ENCODE data around the gene DMRT3. TPM values are rescaled to one million over a fixed set of nuclear protein-coding genes. Genes with fewer than 3 reads are reported as not detected.

The DMRT3 gene
- total and polyA plus RNA-seq, 11 donors, result 0.15 TPM; not detected in 10

DNA sequence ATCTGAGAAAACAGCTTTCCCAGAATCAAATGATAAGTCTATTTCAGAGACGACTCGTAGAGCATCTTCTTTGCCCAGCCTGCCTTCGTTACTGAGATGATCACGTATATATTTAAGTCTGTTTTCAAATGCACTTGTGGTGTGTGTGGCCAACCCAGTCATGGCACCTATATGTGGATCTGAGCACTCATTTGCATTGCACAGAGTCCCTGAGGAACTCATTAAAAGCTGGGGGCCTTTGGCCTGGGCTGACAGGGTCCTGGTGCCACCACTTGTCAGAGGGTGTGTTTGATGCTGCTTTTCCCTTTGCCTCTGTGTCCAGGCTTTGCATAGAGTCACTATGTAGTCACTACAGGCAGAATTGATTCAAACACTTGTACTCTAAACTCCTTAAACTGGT lies 17.4 kb upstream of the DMRT3 start:
- H3K4me1 ChIP-seq, result no peaks in the 10 kb centered on the region
- no peaks in the 10 kb centered on the region for H3K9me3 ChIP-seq
- intact Hi-C loops (cut with DNase I), result no loop called here
- WGBS, 4 donors, result 75 to 88% (median 86%) methylated on average over 4 of the region's 4 CpGs
- H3K36me3 ChIP-seq, result no peaks in the 10 kb centered on the region
- H3K4me3 ChIP-seq, result no peak overlapping the region
- DNase-seq (no peak), ATAC-seq (no peak)
- H3K27ac ChIP-seq, result no peak overlapping the region
- no peak for TF ChIP-seq POLR2A (IDR thresholded peaks at IDR 0.05)
- TF ChIP-seq, protein P1, sequence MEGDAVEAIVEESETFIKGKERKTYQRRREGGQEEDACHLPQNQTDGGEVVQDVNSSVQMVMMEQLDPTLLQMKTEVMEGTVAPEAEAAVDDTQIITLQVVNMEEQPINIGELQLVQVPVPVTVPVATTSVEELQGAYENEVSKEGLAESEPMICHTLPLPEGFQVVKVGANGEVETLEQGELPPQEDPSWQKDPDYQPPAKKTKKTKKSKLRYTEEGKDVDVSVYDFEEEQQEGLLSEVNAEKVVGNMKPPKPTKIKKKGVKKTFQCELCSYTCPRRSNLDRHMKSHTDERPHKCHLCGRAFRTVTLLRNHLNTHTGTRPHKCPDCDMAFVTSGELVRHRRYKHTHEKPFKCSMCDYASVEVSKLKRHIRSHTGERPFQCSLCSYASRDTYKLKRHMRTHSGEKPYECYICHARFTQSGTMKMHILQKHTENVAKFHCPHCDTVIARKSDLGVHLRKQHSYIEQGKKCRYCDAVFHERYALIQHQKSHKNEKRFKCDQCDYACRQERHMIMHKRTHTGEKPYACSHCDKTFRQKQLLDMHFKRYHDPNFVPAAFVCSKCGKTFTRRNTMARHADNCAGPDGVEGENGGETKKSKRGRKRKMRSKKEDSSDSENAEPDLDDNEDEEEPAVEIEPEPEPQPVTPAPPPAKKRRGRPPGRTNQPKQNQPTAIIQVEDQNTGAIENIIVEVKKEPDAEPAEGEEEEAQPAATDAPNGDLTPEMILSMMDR (IDR thresholded peaks at IDR 0.05), result no peak
- H3K27me3 ChIP-seq, result peaks cover 0 to 86% (median 36%) of the 10 kb centered on the region in 9 donors

DNA sequence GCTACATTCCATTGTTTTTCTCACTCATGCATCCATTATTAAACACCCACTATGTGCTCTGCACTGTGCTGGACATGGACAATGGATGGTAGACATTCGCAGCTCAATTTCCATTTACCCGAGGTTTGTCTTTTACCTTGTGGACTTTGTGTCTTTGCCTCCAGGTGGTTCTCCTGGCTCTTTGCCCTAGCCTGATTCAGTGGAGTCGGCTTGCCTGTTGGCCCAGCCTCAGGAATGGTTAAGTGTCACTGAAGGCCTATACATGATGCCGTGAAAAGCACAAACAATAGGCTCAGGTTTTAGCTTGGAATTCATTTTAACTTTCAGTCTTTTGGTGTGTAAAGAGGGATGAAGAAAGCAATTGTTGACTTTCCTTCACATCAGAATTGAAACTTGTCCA lies 16.5 kb upstream of the DMRT3 start:
- Histone ChIP-seq H3K36me3 (no peaks in the 10 kb centered on the region), H3K4me1 (no peaks in the 10 kb centered on the region), H3K4me3 (no peak overlapping the region), H3K27ac (no peak overlapping the region), H3K27me3 (peaks cover 0 to 87% (median 38%) of the 10 kb centered on the region in 9 donors), H3K9me3 (no peaks in the 10 kb centered on the region)
- intact Hi-C loops (cut with DNase I), result no loop called here
- ATAC-seq (no peak), DNase-seq (no peak)
- no peak for TF ChIP-seq POLR2A (IDR thresholded peaks at IDR 0.05)
- TF ChIP-seq, protein P1 (IDR thresholded peaks at IDR 0.05), result no peak
- WGBS, 4 donors, result 81 to 86% (median 85%) methylated on average over 4 of the region's 4 CpGs

DNA sequence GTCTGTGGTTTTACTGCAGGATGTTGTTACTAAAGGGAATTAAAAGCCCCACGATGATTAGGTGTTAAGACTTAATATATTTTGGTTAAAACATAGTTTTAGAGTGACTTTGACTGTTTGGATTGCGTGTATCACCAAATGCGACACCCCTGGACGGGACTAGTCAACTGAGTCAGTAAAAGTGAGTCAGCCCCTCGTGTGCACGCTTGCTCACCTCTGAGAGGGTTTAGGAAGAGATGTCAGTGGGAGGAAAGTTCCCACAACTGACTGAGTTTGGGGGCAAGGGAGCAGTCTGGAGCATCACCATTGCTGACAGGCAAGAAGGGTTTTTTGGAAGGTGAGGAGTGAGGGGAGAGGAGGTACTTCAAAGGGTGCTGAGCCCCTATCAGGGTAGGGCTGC lies 14.4 kb upstream of the DMRT3 start:
- intact Hi-C loops (cut with DNase I), result no loop called here
- ATAC-seq (no peak), DNase-seq (no peak)
- Histone ChIP-seq H3K27me3 (peaks cover 5 to 92% (median 57%) of the 10 kb centered on the region in 9 donors), H3K36me3 (no peaks in the 10 kb centered on the region), H3K27ac (no peak overlapping the region), H3K4me1 (no peaks in the 10 kb centered on the region), H3K4me3 (no peak overlapping the region), H3K9me3 (no peaks in the 10 kb centered on the region)
- 63 to 71% (median 67%) methylated on average over 6 of the region's 6 CpGs for WGBS, 4 donors
- no peak for TF ChIP-seq POLR2A (IDR thresholded peaks at IDR 0.05)
- TF ChIP-seq, protein P1 (IDR thresholded peaks at IDR 0.05), result no peak

DNA sequence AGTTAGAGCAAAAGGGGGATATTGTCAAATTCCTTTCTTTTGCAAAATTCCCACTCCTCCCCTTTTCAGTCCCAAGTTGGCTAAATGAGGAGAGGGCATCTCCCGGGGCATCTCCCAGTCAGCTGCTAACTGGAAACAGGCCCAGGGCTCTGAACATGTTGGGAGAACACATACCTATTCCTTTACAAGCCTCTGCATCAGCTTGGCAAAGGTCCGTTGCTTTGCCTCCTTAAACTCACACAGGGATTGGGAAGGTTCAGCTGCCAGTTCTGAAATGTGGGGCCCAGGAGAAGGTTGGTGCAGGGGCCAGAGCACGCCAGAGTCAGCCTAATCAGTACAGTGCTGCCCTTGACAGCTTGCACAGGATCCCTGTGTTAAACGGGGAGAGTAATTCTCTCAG lies 11.0 kb upstream of the DMRT3 start:
- H3K27me3 ChIP-seq, result peaks cover 18 to 100% (median 82%) of the 10 kb centered on the region in 9 donors

More for the DNA sequence above, 11.0 kb upstream of the DMRT3 start:
- intact Hi-C loops (cut with DNase I), result no loop called here
- H3K36me3 ChIP-seq, result no peaks in the 10 kb centered on the region
- TF ChIP-seq, protein P1 (IDR thresholded peaks at IDR 0.05), result no peak
- TF ChIP-seq POLR2A (IDR thresholded peaks at IDR 0.05), result no peak
- H3K4me3 ChIP-seq, result no peak overlapping the region
- H3K27ac ChIP-seq, result no peak overlapping the region
- H3K9me3 ChIP-seq, result no peaks in the 10 kb centered on the region
- 17 to 24% (median 22%) methylated on average over 4 of the region's 4 CpGs for WGBS, 4 donors
- H3K4me1 ChIP-seq, result peaks cover 0 to 13% (median 0%) of the 10 kb centered on the region in 12 donors
- DNase-seq (no peak), ATAC-seq (no peak)

Measured in heart left ventricle (tissue), 16 donors.